Bronchial epithelial cell (primary cell): ENCODE measurements around the gene TFR2. TPM values are rescaled to one million over a fixed set of nuclear protein-coding genes. Genes with fewer than 3 reads are reported as not detected.
A peak's percentile ranks its signal among the peaks of the same experiment; 100 is the strongest.

ENCODE experiments used
- DNase-seq: peaks from one replicate; pipeline ENCODE4 v3.0.0-alpha.2; 2010; ENCODE audit warnings: low read depth
- FAIRE-seq: peaks from 2 replicates; lab custom pipeline; 2011; peaks lifted over from hg19 to GRCh38; lab: Jason Lieb, UNC
- H3K27me3 ChIP-seq: 2 replicates; pipeline ENCODE4 v1.5.1; 2011; ENCODE audit warnings: low read length; ENCODE audit not compliant: control insufficient read depth, insufficient read depth
- H3K36me3 ChIP-seq: 2 replicates; pipeline ENCODE4 v1.5.1; 2011; ENCODE audit warnings: low read length; ENCODE audit not compliant: control insufficient read depth, insufficient read depth
- H3K4me3 ChIP-seq: 2 replicates; pipeline ENCODE4 v1.5.1; 2011; ENCODE audit warnings: mild to moderate bottlenecking, low read depth, low read length, control low read depth
- total RNA-seq: library from RNA; depleted of rRNA; stranded (reverse); fragments of >200 nt; gene quantifications from 2 replicates; pipeline ENCODE4 v1.2.1, GENCODE V29; 2014
- TF ChIP-seq, protein P1 (sequence below): IDR thresholded peaks from 2 replicates; pipeline ENCODE4 v1.5.1; 2011; ENCODE audit warnings: mild to moderate bottlenecking, moderate library complexity, low read length, control low read depth, inconsistent platforms; ENCODE audit not compliant: insufficient read depth, severe bottlenecking

Gene TFR2
- total RNA-seq, 1 donor from 2014 or later: not detected

DNA sequence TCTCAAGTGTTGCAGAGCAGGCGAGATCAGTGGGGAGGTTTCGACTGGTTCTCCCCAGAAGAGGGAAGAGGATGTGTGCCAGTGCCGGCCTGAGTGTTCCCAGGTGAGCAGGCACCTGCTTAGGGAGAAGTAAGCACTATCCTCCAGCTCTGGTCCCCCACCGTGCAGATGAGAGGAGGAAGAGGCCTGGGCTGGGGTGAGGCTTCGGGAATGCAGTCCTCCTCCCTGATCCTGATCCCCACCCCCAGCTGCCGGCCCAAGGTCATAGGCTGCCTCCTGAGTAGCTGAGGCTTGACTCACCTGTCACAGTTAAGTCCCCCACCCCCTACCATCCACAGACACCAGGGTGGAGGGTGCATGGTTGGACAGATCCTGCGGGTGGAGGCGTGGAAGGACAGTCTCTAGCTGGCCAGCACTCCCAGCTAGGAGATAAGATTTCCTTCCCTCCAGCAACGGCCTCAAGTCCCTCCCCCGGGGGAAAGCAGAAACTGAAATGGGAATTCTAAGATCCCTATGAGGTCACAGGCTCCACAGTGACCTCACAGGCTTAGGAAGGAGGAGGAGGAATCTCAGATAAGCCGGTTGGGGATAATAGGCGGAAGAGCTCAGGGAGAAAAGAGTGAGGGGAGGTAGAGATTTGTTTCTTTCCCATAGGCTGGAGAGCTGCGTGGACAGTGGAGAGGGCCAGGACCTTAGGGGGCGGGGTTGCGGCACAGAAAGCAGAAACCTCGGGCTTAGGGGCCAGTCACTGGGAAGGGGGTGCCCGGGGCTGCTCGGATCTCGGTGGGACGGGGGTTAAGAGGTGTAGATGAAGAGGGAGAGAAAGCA is 56.5 kb downstream of the TFR2 start:
- FAIRE-seq (no peak), DNase-seq (peak; percentile 61)
- peak overlapping the region; percentile 95 for H3K4me3 ChIP-seq
- peaks cover 16% of the 10 kb centered on the region for H3K36me3 ChIP-seq
- TF ChIP-seq, protein P1, sequence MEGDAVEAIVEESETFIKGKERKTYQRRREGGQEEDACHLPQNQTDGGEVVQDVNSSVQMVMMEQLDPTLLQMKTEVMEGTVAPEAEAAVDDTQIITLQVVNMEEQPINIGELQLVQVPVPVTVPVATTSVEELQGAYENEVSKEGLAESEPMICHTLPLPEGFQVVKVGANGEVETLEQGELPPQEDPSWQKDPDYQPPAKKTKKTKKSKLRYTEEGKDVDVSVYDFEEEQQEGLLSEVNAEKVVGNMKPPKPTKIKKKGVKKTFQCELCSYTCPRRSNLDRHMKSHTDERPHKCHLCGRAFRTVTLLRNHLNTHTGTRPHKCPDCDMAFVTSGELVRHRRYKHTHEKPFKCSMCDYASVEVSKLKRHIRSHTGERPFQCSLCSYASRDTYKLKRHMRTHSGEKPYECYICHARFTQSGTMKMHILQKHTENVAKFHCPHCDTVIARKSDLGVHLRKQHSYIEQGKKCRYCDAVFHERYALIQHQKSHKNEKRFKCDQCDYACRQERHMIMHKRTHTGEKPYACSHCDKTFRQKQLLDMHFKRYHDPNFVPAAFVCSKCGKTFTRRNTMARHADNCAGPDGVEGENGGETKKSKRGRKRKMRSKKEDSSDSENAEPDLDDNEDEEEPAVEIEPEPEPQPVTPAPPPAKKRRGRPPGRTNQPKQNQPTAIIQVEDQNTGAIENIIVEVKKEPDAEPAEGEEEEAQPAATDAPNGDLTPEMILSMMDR: no peak
- no peaks in the 10 kb centered on the region for H3K27me3 ChIP-seq

DNA sequence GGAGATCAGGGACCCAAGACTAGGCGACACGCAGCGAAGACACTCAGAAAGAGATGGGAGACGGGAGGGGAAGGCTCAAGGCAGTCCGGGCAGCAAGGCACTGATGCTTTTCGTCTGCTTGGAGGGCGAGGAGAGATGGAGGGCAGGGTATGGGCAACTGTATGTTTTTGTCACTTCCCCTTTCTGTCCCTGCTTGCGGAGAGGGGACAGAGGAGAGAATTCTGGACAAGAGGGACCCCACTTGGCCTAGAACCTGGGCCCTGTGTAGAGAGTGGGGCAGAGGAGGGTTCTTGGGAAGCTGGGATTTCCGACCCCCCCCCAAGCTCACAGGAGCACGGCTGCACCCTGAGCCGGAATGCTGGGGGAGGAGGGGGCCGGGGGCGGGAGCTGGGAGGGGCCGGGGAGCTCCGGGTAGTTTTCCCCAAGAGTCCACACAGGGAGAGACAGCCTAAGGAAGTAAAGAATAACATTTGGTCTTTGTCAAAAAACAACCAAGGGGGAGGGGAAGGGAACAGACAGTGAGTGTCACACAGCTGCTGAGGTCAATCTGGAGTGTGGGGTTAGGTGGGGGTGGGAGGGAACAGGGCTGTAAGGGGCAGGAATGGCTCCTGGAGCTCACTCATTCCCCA is 57.2 kb downstream of the TFR2 start:
- Histone ChIP-seq H3K27me3 (no peaks in the 10 kb centered on the region), H3K4me3 (peak overlapping the region; percentile 95), H3K36me3 (peaks cover 21% of the 10 kb centered on the region)
- DNase-seq (no peak), FAIRE-seq (no peak)
- TF ChIP-seq, protein P1: no peak

DNA sequence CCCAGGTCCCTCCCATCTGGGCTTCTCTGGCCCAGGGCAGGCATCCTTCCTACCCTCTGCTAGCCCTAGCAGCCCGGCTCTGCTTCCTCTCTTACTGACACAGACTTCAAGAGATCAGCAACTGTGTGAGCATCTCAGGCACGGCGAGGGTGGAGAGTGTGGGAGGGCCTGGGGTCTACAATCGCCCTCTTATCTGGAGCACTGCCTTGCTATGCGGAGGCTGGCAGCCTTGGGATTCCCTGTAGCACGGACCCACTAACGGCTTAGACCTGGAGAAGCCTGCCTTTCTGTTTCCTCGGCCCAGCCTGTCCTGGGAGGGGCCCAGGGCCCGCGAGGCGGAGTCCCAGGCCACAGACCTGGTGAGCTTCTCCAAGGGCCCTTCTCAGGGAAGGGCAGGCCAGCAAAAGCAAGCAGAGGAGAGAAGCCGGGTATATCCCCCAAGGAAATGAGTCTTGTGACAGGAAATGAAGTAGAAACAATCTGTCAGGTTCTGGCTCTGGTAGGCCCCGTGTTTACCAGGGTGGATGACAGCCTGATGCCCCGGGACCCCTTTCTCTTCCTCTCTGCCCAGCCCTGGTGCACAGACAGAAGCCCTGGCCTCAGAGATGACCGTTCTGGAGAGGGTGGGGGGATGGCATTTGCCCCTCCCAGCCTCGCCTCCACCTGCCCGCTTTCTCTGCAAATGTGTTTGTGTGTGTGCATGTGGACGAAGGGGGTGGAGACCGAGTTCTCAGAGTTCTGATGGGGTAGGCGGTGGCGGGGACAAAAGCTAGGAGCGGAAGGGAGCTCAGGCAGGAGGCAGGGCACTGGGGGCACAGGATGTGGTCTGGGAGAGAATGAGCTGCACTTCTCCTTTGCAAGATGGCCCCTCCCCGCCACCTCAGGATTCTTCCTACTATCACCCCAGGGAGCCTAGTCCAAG is 58.0 kb downstream of the TFR2 start:
- H3K4me3 ChIP-seq: no peak overlapping the region
- TF ChIP-seq, protein P1: no peak
- peak; percentile 51 for DNase-seq
- no peaks in the 10 kb centered on the region for H3K27me3 ChIP-seq
- H3K36me3 ChIP-seq: peaks cover 27% of the 10 kb centered on the region
- FAIRE-seq: no peak

DNA sequence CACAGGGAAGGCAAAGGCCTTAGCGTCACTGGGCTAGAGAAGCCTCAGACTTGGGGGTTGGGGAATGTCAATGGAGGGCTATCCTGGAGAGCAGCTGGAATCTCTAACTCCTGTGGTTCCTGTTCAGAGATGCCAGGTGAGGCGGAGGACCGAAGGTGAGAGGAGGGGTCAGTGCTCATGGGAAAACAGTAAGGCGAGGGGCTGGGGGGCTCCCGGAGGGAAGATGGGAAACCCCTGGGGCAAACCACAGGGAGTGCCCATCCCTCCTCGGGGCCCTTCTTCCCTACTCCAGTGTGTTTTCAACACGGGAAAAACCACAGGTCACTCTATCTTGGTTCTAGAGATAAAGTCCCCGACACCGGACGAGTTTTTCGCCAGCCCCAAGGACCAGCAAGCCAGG is 58.7 kb downstream of the TFR2 start:
- Histone ChIP-seq H3K27me3 (no peaks in the 10 kb centered on the region), H3K36me3 (peaks cover 33% of the 10 kb centered on the region), H3K4me3 (no peak overlapping the region)
- TF ChIP-seq, protein P1: no peak
- no peak for FAIRE-seq
- DNase-seq: no peak

DNA sequence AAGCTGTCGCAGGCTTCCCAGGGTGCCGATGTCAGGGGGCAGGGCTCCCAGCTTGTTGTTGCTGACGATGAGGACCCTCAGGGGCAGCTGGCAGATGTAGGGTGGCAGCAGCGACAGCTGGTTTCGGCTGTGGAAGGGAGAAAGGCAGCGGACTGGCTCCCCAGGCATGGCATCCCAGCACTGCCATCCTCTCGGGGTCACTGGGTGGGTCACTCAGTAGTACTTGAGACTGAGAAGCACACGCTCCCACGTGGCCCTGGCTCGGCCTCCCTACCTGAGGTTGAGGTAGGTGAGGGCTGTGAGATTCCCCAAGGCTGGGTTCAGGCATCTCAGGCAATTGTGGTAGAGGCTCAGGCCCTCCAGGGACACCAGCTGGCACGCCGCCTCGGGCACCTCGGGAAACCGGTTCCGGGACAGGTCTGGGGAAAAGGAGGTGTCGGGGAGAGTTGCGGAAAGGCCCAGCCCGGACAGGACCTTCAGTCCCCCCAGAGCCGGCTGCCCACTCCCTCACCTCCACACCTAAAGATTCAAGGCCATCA is 59.2 kb downstream of the TFR2 start:
- TF ChIP-seq, protein P1: no peak
- Histone ChIP-seq H3K27me3 (no peaks in the 10 kb centered on the region), H3K4me3 (no peak overlapping the region), H3K36me3 (peaks cover 37% of the 10 kb centered on the region)
- no peak for FAIRE-seq
- no peak for DNase-seq
